Stomach (tissue), 8 donors: ENCODE measurements around the gene SHOX. TPM values are rescaled to one million over a fixed set of nuclear protein-coding genes. Genes with fewer than 3 reads are reported as not detected.

Experiments
- polyA plus RNA-seq, 3 donors: library from polyadenylated mRNA; stranded (reverse); fragments of 200-250 nt; gene quantifications; one replicate each; pipeline ENCODE4 v1.2.3, GENCODE V29; 2013
- total RNA-seq, 5 donors: library from RNA; depleted of rRNA; stranded (reverse); fragments of >200 nt; gene quantifications; one replicate each; pipeline versions ENCODE4 v1.1.0 to v1.2.3, GENCODE V29; 2014 to 2016
- donor health status: healthy with polysubstance abuse.
- donor health status: Bipolar disorder and iron deficiency.
- donor health status: healthy.

Gene SHOX
- total and polyA plus RNA-seq, 8 donors = 7.5 TPM; not detected in 7

Other genes starting within 250 kb of the SHOX start
- gene PPP2R3B, start 243.9 kb upstream of the SHOX start, total RNA-seq = 10 to 100 TPM in 3 of 5 donors, 1 to 10 TPM in 2; 5.3 to 31.7 (median 15.8) TPM
- 10 to 100 TPM; 10.5 to 30.2 (median 14.3) TPM for gene PPP2R3B, start 243.9 kb upstream of the SHOX start, polyA plus RNA-seq